CD4-positive, CD25-positive, alpha-beta regulatory T cell (primary cell): ENCODE measurements around the gene DMAP1. TPM values are rescaled to one million over a fixed set of nuclear protein-coding genes. Genes with fewer than 3 reads are reported as not detected.

Experiments
- ATAC-seq, 2 donors: fragments of 150-1000 bp; cut with Tn5 transposase; one replicate each; pipeline ENCODE4 v1.10.0; 2021; ENCODE audit warnings: low read depth in 2 of 2, moderate number of reproducible peaks in 2 of 2, moderate library complexity in 1 of 2
- DNase-seq, 3 donors: peaks; one replicate each; pipeline versions ENCODE4 v3.0.0 to v3.0.0-alpha.2; 2012 to 2022; ENCODE audit warnings: mixed read lengths in 1 of 3
- H3K27ac ChIP-seq: one replicate; pipeline ENCODE4 v1.7.0; 2013; ENCODE audit warnings: mild to moderate bottlenecking, low read length; ENCODE audit not compliant: insufficient read depth, poor library complexity, severe bottlenecking
- H3K27me3 ChIP-seq: one replicate; pipeline ENCODE4 v1.7.0; 2013; ENCODE audit warnings: low read length; ENCODE audit not compliant: control insufficient read depth, insufficient read depth
- H3K36me3 ChIP-seq: one replicate; pipeline ENCODE4 v1.7.0; 2013; ENCODE audit warnings: mild to moderate bottlenecking, low read length, moderate library complexity; ENCODE audit not compliant: control insufficient read depth, insufficient read depth
- H3K4me1 ChIP-seq: 2 replicates; pipeline ENCODE4 v1.7.0; 2013; ENCODE audit warnings: mild to moderate bottlenecking, low read length; ENCODE audit not compliant: insufficient read depth, control insufficient read depth, poor library complexity, severe bottlenecking
- H3K4me3 ChIP-seq: one replicate; pipeline ENCODE4 v1.7.0; 2013; ENCODE audit warnings: low read depth, mild to moderate bottlenecking, low read length, moderate library complexity
- H3K9me3 ChIP-seq, 2 experiments: 1 replicate in 1 of 2; 2 replicates in 1 of 2; pipeline ENCODE4 v1.7.0; 2013; ENCODE audit warnings: low read length in 2 of 2, mild to moderate bottlenecking in 1 of 2, moderate library complexity in 1 of 2; ENCODE audit not compliant: control insufficient read depth in 2 of 2
- H3K27ac Mint-ChIP-seq, 3 donors: one replicate each; pipeline ENCODE4 v1.8.0; 2020 to 2022; ENCODE audit warnings: mild to moderate bottlenecking in 3 of 3, mixed read lengths in 3 of 3, moderate library complexity in 2 of 3
- H3K27me3 Mint-ChIP-seq: one replicate; pipeline ENCODE4 v1.8.0; 2022; ENCODE audit warnings: mild to moderate bottlenecking, mixed read lengths
- H3K36me3 Mint-ChIP-seq: one replicate; pipeline ENCODE4 v1.8.0; 2020; ENCODE audit warnings: mixed read lengths
- H3K4me1 Mint-ChIP-seq, 4 donors: one replicate each; pipeline ENCODE4 v1.8.0; 2020 to 2022; ENCODE audit warnings: mixed read lengths in 4 of 4, mild to moderate bottlenecking in 1 of 4
- H3K4me3 Mint-ChIP-seq, 4 donors: one replicate each; pipeline ENCODE4 v1.8.0; 2020 to 2022; ENCODE audit warnings: mild to moderate bottlenecking in 4 of 4, mixed read lengths in 4 of 4, moderate library complexity in 3 of 4
- H3K9me3 Mint-ChIP-seq, 7 donors: one replicate each; pipeline ENCODE4 v1.8.0; 2020 to 2022; ENCODE audit warnings: mixed read lengths in 7 of 7, mild to moderate bottlenecking in 3 of 7, moderate library complexity in 2 of 7
- polyA plus RNA-seq, 4 donors: library from polyadenylated mRNA; unstranded; fragments of 300-500 nt; fragmentation: Illumina TruSeq; gene quantifications; one replicate each; pipeline ENCODE4 v1.2.3, GENCODE V29; 2021
- total RNA-seq: library from RNA; stranded (reverse); gene quantifications from one replicate; pipeline ENCODE4 v1.2.3, GENCODE V29; 2022

Gene DMAP1
- total and polyA plus RNA-seq, 5 donors from 2014 or later: 33.5 to 54.9 (median 39.8) TPM

GRCh38 chr1:44230796-44231195 lies 17.5 kb downstream of the DMAP1 start:
- H3K27ac Mint-ChIP-seq: no peak overlapping the region

DNA sequence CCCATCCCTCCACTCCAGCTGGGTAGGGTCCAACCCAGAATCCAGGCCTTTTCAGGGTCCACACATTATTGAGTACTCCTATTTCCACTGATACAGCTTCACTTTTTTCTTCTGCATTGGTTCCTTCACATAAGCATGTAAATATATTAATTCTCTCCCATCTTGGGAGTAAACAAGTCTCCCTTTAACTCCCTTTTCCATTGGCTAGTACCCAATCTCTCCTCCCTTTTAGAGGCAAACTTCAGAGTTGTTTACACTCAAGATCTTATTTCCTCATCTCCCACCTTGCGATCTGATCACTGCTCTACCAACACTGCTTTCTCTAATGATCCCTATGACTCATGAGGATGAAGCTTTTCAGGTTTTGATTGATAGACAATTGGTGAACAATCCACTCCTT lies 20.3 kb downstream of the DMAP1 start:
- Histone ChIP-seq H3K27ac (no peak overlapping the region), H3K4me1 (peaks cover 3% of the 10 kb centered on the region), H3K9me3 (no peaks in the 10 kb centered on the region), H3K27me3 (no peaks in the 10 kb centered on the region), H3K36me3 (peaks cover 6% of the 10 kb centered on the region), H3K4me3 (no peak overlapping the region)
- Mint-ChIP-seq H3K4me3 (peak overlapping the region in 1 of 4 donors; percentile 58), H3K4me1 (peaks cover 0 to 6% (median 0%) of the 10 kb centered on the region in 4 donors), H3K27me3 (no peaks in the 10 kb centered on the region), H3K27ac (no peak overlapping the region), H3K36me3 (peaks cover 31% of the 10 kb centered on the region), H3K9me3 (no peaks in the 10 kb centered on the region)
- ATAC-seq: no peak
- DNase-seq: no peak

More at GRCh38 chr1:44230796-44231195, 17.5 kb downstream of the DMAP1 start:
- no peaks in the 10 kb centered on the region for H3K27me3 Mint-ChIP-seq
- no peaks in the 10 kb centered on the region for H3K9me3 ChIP-seq
- ATAC-seq: no peak
- H3K36me3 ChIP-seq: peaks cover 8% of the 10 kb centered on the region
- no peaks in the 10 kb centered on the region for H3K4me1 Mint-ChIP-seq
- no peak overlapping the region for H3K4me3 ChIP-seq
- no peak overlapping the region for H3K4me3 Mint-ChIP-seq
- no peaks in the 10 kb centered on the region for H3K27me3 ChIP-seq
- peaks cover 0 to 3% (median 0%) of the 10 kb centered on the region in 7 donors for H3K9me3 Mint-ChIP-seq
- H3K4me1 ChIP-seq: no peaks in the 10 kb centered on the region
- peaks cover 42% of the 10 kb centered on the region for H3K36me3 Mint-ChIP-seq
- no peak for DNase-seq
- no peak overlapping the region for H3K27ac ChIP-seq

- no peak for ATAC-seq
- no peak for DNase-seq
- H3K36me3 Mint-ChIP-seq: peaks cover 25% of the 10 kb centered on the region
- no peak overlapping the region for H3K4me3 ChIP-seq
- peaks cover 0 to 10% (median 1%) of the 10 kb centered on the region in 4 donors for H3K4me1 Mint-ChIP-seq
- no peak overlapping the region for H3K27ac ChIP-seq
- no peaks in the 10 kb centered on the region for H3K27me3 Mint-ChIP-seq
- H3K36me3 ChIP-seq: peaks cover 6% of the 10 kb centered on the region
- H3K9me3 Mint-ChIP-seq: no peaks in the 10 kb centered on the region
- no peak overlapping the region for H3K27ac Mint-ChIP-seq
- peaks cover 5% of the 10 kb centered on the region for H3K4me1 ChIP-seq
- H3K27me3 ChIP-seq: no peaks in the 10 kb centered on the region
- H3K4me3 Mint-ChIP-seq: no peak overlapping the region
- no peaks in the 10 kb centered on the region for H3K9me3 ChIP-seq
These were observed 22.5 kb downstream of the DMAP1 start for GRCh38 chr1:44235808-44236207.

DNA sequence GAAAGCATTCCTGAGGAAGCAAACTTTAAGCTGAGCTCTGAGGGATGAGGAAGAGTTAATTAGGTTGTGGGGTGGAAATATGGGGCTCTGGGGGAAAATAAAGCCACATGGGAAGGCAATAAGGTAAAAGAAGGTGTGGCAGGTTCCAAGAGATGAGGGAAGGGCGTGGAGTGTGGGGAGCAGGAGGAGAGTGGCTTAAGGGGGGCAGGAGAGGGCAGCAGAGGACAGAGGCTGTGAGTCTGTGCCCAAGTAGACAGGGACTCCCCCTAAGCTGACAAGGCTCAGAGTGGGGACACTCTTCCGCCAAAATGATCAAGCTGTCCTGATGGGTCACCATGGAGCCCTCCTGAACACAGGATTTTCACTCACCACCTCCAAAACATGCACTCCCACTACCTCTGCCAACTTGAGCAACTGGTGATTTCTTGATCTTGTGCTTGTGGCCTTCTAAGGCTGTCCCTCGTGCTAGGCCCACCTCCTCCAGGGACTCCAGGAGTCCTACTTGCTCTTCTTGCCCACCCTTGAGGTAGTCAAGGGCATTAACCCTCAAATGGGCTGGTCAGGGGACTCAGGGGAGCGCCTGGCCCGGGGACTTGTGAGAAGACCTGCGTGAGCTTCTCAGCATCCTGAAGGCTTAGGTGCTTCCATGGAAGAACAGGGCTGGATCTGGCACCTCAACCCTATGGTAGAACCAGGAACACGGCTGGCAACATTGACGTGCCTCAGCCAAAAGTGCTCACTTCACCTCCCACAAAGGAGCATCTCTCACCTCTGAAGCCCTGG lies 23.4 kb downstream of the DMAP1 start:
- H3K4me3 ChIP-seq: no peak overlapping the region
- H3K9me3 ChIP-seq: no peaks in the 10 kb centered on the region
- H3K36me3 ChIP-seq: peaks cover 2% of the 10 kb centered on the region
- no peaks in the 10 kb centered on the region for H3K9me3 Mint-ChIP-seq
- H3K36me3 Mint-ChIP-seq: peaks cover 27% of the 10 kb centered on the region
- peaks cover 5% of the 10 kb centered on the region for H3K4me1 ChIP-seq
- DNase-seq: no peak
- H3K27me3 ChIP-seq: no peaks in the 10 kb centered on the region
- H3K27ac ChIP-seq: no peak overlapping the region
- H3K4me3 Mint-ChIP-seq: no peak overlapping the region
- H3K27ac Mint-ChIP-seq: peak overlapping the region in 2 of 3 donors; percentile 15 to 53
- no peaks in the 10 kb centered on the region for H3K27me3 Mint-ChIP-seq
- peaks cover 0 to 15% (median 1%) of the 10 kb centered on the region in 4 donors for H3K4me1 Mint-ChIP-seq
- ATAC-seq: no peak

- no peaks in the 10 kb centered on the region for H3K27me3 Mint-ChIP-seq
- Histone ChIP-seq H3K27ac (no peak overlapping the region), H3K36me3 (no peaks in the 10 kb centered on the region), H3K4me3 (no peak overlapping the region), H3K4me1 (peaks cover 5% of the 10 kb centered on the region), H3K9me3 (no peaks in the 10 kb centered on the region), H3K27me3 (no peaks in the 10 kb centered on the region)
- H3K36me3 Mint-ChIP-seq: peaks cover 20% of the 10 kb centered on the region
- DNase-seq: peak in 1 of 3 donors; percentile 56
- no peak overlapping the region for H3K27ac Mint-ChIP-seq
- no peaks in the 10 kb centered on the region for H3K9me3 Mint-ChIP-seq
- no peak overlapping the region for H3K4me3 Mint-ChIP-seq
- H3K4me1 Mint-ChIP-seq: peaks cover 0 to 18% (median 1%) of the 10 kb centered on the region in 4 donors
- ATAC-seq: peak; percentile 46 to 53
These were observed 24.6 kb downstream of the DMAP1 start for GRCh38 chr1:44237721-44238457.

GRCh38 chr1:44238660-44239059 lies 25.4 kb downstream of the DMAP1 start:
- ATAC-seq (no peak), DNase-seq (no peak)
- Mint-ChIP-seq H3K27ac (no peak overlapping the region), H3K4me1 (peaks cover 0 to 18% (median 1%) of the 10 kb centered on the region in 4 donors), H3K9me3 (no peaks in the 10 kb centered on the region), H3K4me3 (no peak overlapping the region), H3K27me3 (no peaks in the 10 kb centered on the region), H3K36me3 (peaks cover 18% of the 10 kb centered on the region)
- no peak overlapping the region for H3K4me3 ChIP-seq
- no peaks in the 10 kb centered on the region for H3K9me3 ChIP-seq
- H3K4me1 ChIP-seq: peaks cover 5% of the 10 kb centered on the region
- H3K27me3 ChIP-seq: no peaks in the 10 kb centered on the region
- no peaks in the 10 kb centered on the region for H3K36me3 ChIP-seq
- H3K27ac ChIP-seq: no peak overlapping the region

DNA sequence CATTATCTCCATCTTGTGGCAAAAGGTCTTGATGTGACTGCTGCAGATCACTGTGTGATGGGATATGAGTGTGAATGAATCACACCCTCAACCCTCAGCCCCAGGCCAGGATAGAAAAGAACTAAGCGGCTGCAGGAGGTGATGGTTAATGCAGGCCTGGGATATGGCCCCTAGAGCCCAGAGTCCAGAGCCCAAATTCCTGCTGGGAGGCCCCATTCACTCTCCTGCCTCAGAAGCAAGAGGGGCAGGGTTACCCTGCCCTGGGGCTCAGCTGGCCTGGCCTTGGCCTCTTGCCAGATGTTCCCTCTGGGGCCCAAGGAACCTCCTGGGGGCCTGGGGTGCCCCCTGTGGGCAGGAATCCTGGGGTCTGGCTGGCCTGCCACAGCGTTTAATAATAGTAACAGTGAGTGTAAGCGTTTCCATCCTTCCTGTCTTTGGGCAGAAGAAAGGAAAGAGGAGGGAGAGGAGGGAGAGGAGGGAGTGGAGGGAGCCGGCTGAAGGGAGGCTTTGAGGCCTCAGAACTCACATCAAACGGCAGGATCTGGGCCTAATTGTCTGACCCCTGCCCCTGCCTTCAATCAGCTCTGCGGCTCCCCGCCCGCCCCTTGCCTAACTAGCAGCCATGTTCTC lies 26.2 kb downstream of the DMAP1 start:
- no peak overlapping the region for H3K4me3 ChIP-seq
- no peaks in the 10 kb centered on the region for H3K9me3 ChIP-seq
- H3K4me1 ChIP-seq: peaks cover 5% of the 10 kb centered on the region
- H3K4me3 Mint-ChIP-seq: no peak overlapping the region
- no peaks in the 10 kb centered on the region for H3K27me3 ChIP-seq
- no peaks in the 10 kb centered on the region for H3K9me3 Mint-ChIP-seq
- H3K36me3 Mint-ChIP-seq: peaks cover 15% of the 10 kb centered on the region
- no peaks in the 10 kb centered on the region for H3K36me3 ChIP-seq
- DNase-seq: no peak
- peaks cover 0 to 18% (median 1%) of the 10 kb centered on the region in 4 donors for H3K4me1 Mint-ChIP-seq
- H3K27ac ChIP-seq: no peak overlapping the region
- H3K27me3 Mint-ChIP-seq: no peaks in the 10 kb centered on the region
- peak overlapping the region in 1 of 3 donors; percentile 88 for H3K27ac Mint-ChIP-seq
- no peak for ATAC-seq
